NB4 (cell line): ENCODE data around the gene BCL11A.

Experiments
- CTCF ChIP-seq: IDR thresholded peaks from one replicate; pipeline ENCODE4 v1.5.1; 2012; ENCODE audit warnings: low read depth, low read length
- POLR2A ChIP-seq: IDR thresholded peaks from 2 replicates; pipeline ENCODE4 v1.6.1; 2011; ENCODE audit warnings: mild to moderate bottlenecking; ENCODE audit not compliant: insufficient read length; ENCODE audit errors: extremely low read depth
- TF ChIP-seq, protein P1 (sequence below): IDR thresholded peaks from 2 replicates; pipeline ENCODE4 v1.6.1; 2011; ENCODE audit warnings: low read depth, low read length

GRCh38 chr2:60447943-60448342, 105.5 kb downstream of the BCL11A start:
- TF ChIP-seq CTCF, result no peak
- no peak for TF ChIP-seq POLR2A
- TF ChIP-seq, protein P1, sequence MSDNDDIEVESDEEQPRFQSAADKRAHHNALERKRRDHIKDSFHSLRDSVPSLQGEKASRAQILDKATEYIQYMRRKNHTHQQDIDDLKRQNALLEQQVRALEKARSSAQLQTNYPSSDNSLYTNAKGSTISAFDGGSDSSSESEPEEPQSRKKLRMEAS, result no peak
